Stimulated activated CD4-positive, alpha-beta T cell treated with anti-CD3 and anti-CD28 coated beads, Interleukin-1b, Interleukin-23, amount 100 ng/mL, for 24 hours (primary cell): ENCODE measurements around the gene DOC2A.
"Not testable (repeated sequence)": the region's sequence is repeated elsewhere in the genome, so short reads cannot be mapped to it uniquely, and the experiment has no call there.

Source experiments
- DNase-seq, 4 experiments: peaks; one replicate each; pipeline ENCODE4 v3.0.0-alpha.2; 2020; ENCODE audit warnings: low read depth in 4 of 4, low spot score in 1 of 4

The DOC2A gene

DNA sequence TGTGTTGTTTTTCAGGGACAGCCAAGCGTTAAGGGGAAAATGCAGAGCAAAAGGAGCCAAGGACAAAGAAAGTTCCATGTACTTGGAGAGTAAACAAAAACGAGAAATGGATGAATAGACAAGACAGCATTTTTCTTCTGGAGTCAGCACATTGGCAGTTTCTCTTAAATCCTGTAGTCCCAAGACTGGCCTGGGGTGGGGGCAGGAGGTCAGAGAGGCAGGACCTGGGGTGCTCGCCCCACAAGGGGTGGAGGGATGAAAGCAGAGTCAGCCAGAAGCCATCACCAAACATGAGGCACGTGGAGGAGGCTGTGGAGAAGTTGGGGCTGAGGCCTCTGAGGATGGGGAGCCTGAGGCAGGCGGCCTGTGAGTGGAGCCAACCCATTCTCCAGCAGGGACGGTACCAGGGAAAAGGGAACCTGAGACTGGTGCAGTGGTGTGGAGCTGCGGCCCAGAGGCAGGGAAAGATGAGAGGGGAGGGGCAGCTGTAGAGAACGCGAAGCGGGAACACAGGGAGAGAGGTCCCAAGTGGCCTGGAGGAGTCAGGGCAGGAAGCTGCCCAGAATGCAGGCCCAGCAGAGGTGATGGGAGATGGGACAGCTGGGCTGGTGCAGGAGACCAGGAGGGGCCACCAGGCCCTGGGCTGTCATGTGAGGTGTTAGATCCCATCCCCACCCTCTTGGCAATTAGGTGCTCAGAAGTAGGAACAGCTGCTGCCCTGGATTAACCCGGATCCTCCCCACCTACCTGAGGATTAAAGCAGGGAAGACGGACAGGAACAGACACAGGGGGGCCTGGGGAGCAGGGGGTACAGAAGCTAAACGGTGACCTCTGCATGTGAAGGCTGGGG lies 17.0 kb upstream of the DOC2A start:
- no peak for DNase-seq

GRCh38 chr16:30026449-30026848 lies 15.6 kb upstream of the DOC2A start:
- DNase-seq: no peak

DNA sequence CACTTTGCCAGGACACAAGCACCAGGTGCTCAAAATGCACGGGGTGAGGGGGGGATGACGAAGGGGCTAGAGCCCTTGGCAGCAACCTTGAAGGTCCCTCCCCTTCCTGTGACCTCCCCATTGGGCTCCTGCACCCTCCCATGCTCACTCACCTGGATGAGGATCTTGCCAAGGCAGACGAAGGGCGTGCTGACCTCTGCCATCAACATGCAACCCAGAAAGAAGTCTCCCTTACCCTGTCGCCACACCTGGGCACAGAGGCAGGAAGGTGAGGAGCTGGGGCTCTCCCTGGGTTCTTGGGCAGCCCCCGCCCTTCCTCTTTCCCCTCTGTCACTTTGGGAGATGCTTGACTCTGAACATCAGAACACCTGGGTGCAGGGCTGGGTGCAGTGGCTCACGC lies 14.7 kb upstream of the DOC2A start:
- no peak for DNase-seq

- no peak for DNase-seq
Measured at GRCh38 chr16:30025156-30025555, 14.3 kb upstream of the DOC2A start.

DNA sequence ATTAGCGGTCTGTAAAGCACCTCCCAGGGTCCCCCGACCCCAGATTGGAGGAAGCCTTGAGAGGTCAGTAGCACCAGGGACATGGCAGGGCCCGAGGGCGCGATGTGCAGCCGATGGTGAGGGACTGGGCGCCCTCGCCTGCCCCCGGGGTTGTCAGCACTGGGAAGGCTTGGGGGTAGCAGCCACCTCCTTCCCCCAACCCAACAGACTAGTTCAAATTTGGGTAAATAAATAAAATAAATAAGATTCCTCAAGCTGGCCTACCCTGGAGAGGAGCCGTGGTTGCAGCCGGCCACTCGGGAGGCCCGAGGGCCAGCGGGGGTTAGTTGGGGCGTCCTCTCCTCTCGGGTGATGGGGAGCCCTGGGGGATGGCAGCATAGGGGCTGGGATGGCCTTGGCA lies 13.6 kb upstream of the DOC2A start:
- DNase-seq: no peak

DNA sequence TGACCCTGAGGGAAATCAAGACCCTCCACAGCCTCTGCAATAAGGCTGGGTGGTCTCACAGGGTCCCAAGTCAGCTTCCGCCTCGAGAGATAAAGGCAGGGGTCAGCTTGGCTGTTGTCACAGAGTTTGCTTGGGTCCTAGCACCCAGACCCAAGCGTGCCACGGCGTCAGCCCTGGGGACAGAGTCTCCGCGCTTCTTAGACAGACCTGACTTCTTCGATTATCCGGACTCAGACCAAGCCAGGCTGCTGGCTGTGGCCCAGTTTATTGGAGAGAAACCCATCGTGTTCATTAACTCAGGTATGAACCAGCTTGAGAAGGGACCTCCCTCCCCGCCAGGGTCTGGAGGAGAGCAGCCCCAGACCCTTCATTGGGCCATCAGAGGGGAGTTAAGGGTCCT lies 12.8 kb upstream of the DOC2A start:
- DNase-seq: no peak

DNA sequence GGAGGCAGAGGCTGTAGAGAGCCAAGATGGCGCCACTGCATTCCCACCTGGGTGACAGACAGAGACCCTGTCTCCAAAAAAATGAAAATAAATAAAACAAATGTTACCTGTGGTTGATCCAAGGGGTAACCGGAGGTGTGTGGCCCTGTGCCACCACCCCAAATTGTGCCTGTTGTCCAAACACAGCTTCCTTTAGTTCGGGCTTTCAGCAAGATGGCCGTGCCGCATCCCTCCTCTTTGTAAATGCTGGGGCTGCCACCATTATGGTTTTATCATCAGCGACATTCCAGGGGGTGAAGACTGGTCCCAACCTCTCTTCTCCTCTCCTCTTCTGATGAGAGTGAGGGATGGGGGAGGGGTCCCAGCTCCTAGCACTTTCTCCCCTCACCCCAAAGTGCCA lies 12.1 kb upstream of the DOC2A start, which contains the start of gene C16orf92:
C16orf92 (plus strand) TSS at position 312 of the 400 bp plus-strand sequence. CDS start 143 bp downstream, outside the sequence.
- DNase-seq: no peak

- no peak for DNase-seq
Measured at GRCh38 chr16:30018731-30019158, 7.9 kb upstream of the DOC2A start.

DNA sequence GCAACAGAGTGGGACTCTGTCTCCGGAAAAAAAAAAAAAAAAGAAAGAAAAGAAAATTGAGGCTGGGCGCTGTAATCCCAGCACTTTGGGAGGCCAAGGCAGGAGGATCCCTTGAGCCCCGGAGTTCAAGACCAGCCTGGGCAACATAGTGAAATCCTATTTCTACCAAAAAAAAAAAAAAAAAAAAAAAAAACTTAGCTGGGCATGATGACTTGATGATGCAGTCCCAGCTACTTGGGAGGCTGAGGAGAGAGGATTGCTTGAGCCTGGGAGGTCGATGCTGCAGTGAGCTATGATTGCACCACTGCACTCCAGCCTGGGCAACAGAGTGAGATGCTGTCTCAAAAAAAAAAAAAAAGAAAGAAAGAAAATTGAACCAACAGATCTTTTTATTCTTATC lies 7.1 kb upstream of the DOC2A start:
- DNase-seq: not testable (repeated sequence)

DNA sequence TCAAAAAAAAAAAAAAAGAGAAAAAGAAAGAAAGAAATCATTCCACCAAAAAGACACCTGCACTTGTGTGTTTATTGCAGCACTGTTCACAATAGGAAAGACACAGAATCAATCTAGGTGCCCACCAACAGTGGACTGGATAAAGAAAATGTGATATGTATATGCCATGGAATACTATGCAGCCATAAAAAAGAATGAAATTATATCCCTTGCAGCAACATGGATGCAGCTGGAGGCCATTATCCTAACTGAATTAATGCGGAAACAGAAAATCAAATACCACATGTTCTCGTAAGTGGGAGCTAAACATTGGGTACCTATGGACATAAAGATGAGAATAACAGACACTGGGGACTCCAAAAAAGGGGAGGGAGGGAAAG lies 6.4 kb upstream of the DOC2A start:
- no peak for DNase-seq

- no peak for DNase-seq
Measured at GRCh38 chr16:30016555-30017276, 5.9 kb upstream of the DOC2A start.

- DNase-seq: not testable (repeated sequence)
Measured at GRCh38 chr16:30015450-30015849, 4.6 kb upstream of the DOC2A start.

GRCh38 chr16:30012598-30012997 lies 1.8 kb upstream of the DOC2A start:
- DNase-seq: not testable (repeated sequence)

DNA sequence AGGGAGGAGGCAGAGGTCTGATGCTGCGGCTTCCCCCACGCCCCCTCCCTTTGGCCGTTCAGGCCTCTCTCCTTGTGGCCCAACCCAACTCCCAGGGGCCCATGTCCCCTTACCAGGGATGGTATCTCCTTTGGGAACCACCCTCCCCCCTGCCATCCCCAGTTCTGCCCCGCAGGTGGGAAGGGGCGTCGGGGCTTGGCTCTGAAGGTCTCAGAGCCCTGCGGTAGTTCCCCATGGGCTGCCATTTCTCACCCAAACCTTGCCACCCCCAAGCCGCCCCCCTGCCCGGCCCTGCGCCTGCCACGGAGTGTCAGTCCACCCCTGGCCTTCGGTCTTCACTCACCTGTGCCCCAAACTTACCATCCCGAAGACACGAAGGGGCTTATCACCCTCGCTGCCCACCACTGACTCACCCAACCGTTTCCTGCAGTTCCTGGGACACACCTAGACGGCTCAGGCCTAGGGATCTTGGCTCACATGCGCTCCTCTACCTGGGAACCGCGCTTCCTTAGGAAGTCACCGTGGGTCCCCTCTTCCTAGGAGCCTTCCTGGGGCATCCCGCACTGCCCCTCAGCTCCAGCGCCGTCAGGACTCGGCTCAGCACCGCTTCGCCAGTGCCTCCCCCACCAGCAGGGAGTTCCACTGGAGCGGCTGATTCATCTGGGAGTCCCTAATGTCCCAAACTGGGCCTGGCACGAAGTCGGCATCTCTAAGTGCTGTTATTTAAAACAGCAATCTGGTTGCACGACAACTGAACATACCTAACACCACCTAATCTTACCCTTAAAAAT lies 1.1 kb upstream of the DOC2A start:
- no peak for DNase-seq

DNA sequence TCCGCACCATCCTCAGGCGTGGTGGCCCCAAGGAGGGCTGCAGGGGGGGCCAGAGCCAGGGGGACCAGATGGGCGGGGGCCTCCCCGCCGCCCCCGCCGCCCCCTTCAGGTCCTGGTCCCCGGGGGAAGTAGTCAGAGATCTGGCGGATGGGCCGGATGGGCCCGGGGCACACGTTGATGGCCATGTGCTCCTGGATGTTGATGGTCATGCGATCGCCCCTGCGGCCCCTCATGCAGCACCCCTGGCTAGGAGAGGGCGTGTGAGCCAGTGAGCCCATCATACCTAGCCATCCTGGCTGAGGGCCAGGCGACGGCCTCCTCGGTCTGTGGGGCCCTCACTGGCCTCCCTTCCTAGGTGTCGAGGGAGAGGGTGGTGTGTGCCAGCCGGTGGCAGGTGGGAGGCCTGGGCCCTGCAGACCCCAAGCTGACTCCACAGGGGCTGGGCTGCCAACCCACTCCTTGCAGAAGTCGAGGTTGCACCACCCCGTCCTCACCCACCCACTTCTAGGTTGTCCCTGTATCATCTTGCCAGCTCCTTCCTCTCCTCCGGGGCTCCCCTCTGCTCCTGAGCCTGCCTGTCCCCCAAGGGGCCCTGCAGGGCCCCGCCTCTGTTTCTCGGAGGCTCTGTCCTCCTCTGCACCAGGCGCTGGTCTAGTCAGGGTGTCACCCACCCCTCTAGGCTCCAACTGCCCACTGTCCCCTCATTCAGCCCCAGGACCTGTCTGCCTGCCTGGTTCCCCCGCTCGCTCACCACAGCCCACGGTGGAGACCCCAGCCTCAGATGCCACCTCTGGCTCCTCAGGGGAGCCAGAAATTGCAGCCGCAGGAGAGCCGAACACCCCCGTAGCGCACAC lies 610 bp downstream of the DOC2A start:
- DNase-seq: no peak

DNA sequence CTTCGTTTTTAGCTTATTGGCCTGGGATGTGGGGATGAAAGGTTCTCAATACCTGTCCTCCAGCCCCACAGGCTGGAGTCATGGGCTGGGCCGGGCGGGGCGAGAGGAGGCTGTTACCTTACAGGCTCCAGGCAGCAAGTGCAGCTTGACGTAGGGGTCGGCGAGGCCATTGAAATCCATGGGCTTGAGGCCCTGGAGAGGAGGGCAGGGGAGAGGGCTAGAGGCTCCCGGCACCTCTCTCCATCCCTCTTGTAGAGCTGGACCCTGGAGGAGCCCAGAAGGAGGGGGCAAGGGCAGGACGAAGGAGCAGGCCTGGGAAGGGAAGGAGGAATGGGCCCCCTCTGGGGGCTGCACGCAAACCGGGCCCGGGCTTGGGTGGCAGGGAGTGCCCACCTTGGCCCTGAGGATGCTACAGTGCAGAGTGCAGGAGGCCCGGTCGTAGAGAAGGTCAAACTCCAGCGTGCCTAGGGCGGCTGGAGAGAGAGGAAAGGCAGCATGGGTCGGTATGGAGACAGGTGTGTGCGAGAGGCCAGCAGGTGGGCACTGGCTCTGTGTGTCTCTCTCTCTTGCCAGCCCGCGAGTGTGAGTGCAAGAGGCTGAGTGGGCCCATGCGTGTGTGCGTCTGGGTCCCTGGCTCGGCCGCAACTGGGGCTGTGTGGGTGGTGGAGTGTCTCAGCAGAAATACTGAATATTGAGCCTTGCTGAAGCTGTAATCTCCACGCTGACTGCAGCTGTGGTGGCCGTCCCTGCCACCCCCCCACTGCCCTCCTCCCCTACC lies 1.6 kb downstream of the DOC2A start:
- no peak for DNase-seq

DNA sequence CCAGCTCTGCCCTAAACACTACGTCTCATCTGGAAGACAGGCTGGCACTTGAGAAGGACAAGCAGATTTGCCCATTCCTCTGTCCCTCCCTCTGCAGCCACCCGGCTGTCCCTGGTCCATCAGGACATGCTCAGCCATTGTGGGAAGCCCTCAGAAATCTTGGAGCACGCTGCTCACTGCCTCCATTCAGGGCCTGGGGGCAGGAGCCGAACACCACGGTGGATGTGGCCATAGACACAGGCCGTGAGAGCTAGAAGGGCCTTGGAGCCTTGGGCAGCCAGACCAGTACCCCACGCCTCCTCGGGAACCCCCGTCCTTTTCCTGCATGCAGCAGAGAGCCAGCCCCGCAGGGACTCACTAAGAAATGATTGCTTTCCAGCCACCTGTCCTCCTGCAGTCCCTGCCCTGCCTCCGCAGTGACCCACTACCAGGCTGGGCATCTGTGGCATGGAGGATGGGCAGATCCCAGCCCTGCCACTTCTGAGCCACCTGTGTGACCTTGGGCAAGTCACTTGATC lies 3.4 kb downstream of the DOC2A start:
- no peak for DNase-seq

- DNase-seq: no peak
Measured at GRCh38 chr16:30006659-30007377, 4.0 kb downstream of the DOC2A start.

- no peak for DNase-seq
Measured at GRCh38 chr16:30006095-30006473, 4.7 kb downstream of the DOC2A start.
